Osteocyte (in vitro differentiated cells): ENCODE results near the gene GRID1. TPM values are rescaled to one million over a fixed set of nuclear protein-coding genes. Genes with fewer than 3 reads are reported as not detected.

ENCODE experiments used
- DNase-seq: peaks from one replicate; pipeline ENCODE4 v3.0.0; 2021; ENCODE audit warnings: mixed read lengths; ENCODE audit not compliant: unreplicated experiment; ENCODE audit errors: extremely low spot score
- H3K27ac Mint-ChIP-seq: one replicate; pipeline ENCODE4 v1.8.0; 2021; ENCODE audit warnings: mild to moderate bottlenecking, mixed read lengths; ENCODE audit not compliant: unreplicated experiment
- H3K27me3 Mint-ChIP-seq: one replicate; pipeline ENCODE4 v1.8.0; 2021; ENCODE audit warnings: mixed read lengths; ENCODE audit not compliant: unreplicated experiment
- H3K36me3 Mint-ChIP-seq: one replicate; pipeline ENCODE4 v1.8.0; 2021; ENCODE audit warnings: mixed read lengths; ENCODE audit not compliant: unreplicated experiment
- H3K4me1 Mint-ChIP-seq: one replicate; pipeline ENCODE4 v1.8.0; 2021; ENCODE audit warnings: mixed read lengths; ENCODE audit not compliant: unreplicated experiment
- H3K4me3 Mint-ChIP-seq: one replicate; pipeline ENCODE4 v1.8.0; 2021; ENCODE audit warnings: mild to moderate bottlenecking, moderate library complexity, mixed read lengths; ENCODE audit not compliant: unreplicated experiment
- H3K9me3 Mint-ChIP-seq: one replicate; pipeline ENCODE4 v1.8.0; 2021; ENCODE audit warnings: mixed read lengths; ENCODE audit not compliant: unreplicated experiment
- CTCF ChIP-seq: fragments of 200-600 bp; sonication (generic); IDR thresholded peaks from 2 replicates; pipeline ENCODE4 v1.5.0; 2021; ENCODE audit warnings: antibody characterized with exemption, mild to moderate bottlenecking, moderate library complexity
- total RNA-seq: library from RNA; stranded (reverse); gene quantifications from 2 replicates; pipeline ENCODE4 v1.2.1, GENCODE V29; 2021

The GRID1 gene
- total RNA-seq, 1 donor from 2014 or later: 0.11 TPM

GRCh38 chr10:86265236-86265894, 101.2 kb downstream of the GRID1 start:
- TF ChIP-seq CTCF: no peak
- Mint-ChIP-seq H3K36me3 (no peaks in the 10 kb centered on the region), H3K27ac (no peak overlapping the region), H3K4me3 (no peak overlapping the region), H3K4me1 (no peaks in the 10 kb centered on the region), H3K27me3 (no peaks in the 10 kb centered on the region), H3K9me3 (no peaks in the 10 kb centered on the region)
- peak; percentile 44 for DNase-seq

GRCh38 chr10:86264481-86265231, 101.9 kb downstream of the GRID1 start:
- DNase-seq: peak; percentile 82
- no peak overlapping the region for H3K4me3 Mint-ChIP-seq
- H3K27ac Mint-ChIP-seq: no peak overlapping the region
- H3K36me3 Mint-ChIP-seq: no peaks in the 10 kb centered on the region
- H3K27me3 Mint-ChIP-seq: no peaks in the 10 kb centered on the region
- no peaks in the 10 kb centered on the region for H3K9me3 Mint-ChIP-seq
- TF ChIP-seq CTCF: no peak
- no peaks in the 10 kb centered on the region for H3K4me1 Mint-ChIP-seq

GRCh38 chr10:86263907-86264306, 102.7 kb downstream of the GRID1 start:
- Mint-ChIP-seq H3K9me3 (no peaks in the 10 kb centered on the region), H3K36me3 (no peaks in the 10 kb centered on the region), H3K27ac (no peak overlapping the region), H3K27me3 (no peaks in the 10 kb centered on the region), H3K4me1 (no peaks in the 10 kb centered on the region), H3K4me3 (no peak overlapping the region)
- TF ChIP-seq CTCF: no peak
- DNase-seq: no peak

GRCh38 chr10:86263209-86263608, 103.4 kb downstream of the GRID1 start:
- no peak overlapping the region for H3K27ac Mint-ChIP-seq
- H3K9me3 Mint-ChIP-seq: no peaks in the 10 kb centered on the region
- H3K36me3 Mint-ChIP-seq: no peaks in the 10 kb centered on the region
- no peak for TF ChIP-seq CTCF
- peak; percentile 84 for DNase-seq
- no peaks in the 10 kb centered on the region for H3K27me3 Mint-ChIP-seq
- H3K4me1 Mint-ChIP-seq: no peaks in the 10 kb centered on the region
- H3K4me3 Mint-ChIP-seq: no peak overlapping the region

GRCh38 chr10:86262688-86263181, 103.9 kb downstream of the GRID1 start:
- H3K9me3 Mint-ChIP-seq: no peaks in the 10 kb centered on the region
- no peaks in the 10 kb centered on the region for H3K4me1 Mint-ChIP-seq
- DNase-seq: peak; percentile 73
- no peak for TF ChIP-seq CTCF
- H3K27me3 Mint-ChIP-seq: peaks cover 3% of the 10 kb centered on the region
- H3K27ac Mint-ChIP-seq: no peak overlapping the region
- H3K4me3 Mint-ChIP-seq: no peak overlapping the region
- no peaks in the 10 kb centered on the region for H3K36me3 Mint-ChIP-seq
